NB4 (cell line): Measurements from ENCODE around the gene GALNT2.

Source experiments
- DNase-seq: peaks from one replicate; pipeline ENCODE4 v3.0.0; 2010; ENCODE audit warnings: low read depth
- H3K4me3 ChIP-seq: one replicate; pipeline ENCODE4 v1.5.1; 2011; ENCODE audit warnings: mild to moderate bottlenecking, low read depth, low read length, moderate library complexity
- CTCF ChIP-seq: IDR thresholded peaks from one replicate; pipeline ENCODE4 v1.5.1; 2012; ENCODE audit warnings: low read depth, low read length
- MAX ChIP-seq: IDR thresholded peaks from 2 replicates; pipeline ENCODE4 v1.6.1; 2011; ENCODE audit warnings: low read depth, low read length
- MYC ChIP-seq: IDR thresholded peaks from 2 replicates; pipeline ENCODE4 v1.6.1; 2011; ENCODE audit warnings: low read depth, low read length
- POLR2A ChIP-seq: IDR thresholded peaks from 2 replicates; pipeline ENCODE4 v1.6.1; 2011; ENCODE audit warnings: mild to moderate bottlenecking; ENCODE audit not compliant: insufficient read length; ENCODE audit errors: extremely low read depth

GALNT2 gene

DNA sequence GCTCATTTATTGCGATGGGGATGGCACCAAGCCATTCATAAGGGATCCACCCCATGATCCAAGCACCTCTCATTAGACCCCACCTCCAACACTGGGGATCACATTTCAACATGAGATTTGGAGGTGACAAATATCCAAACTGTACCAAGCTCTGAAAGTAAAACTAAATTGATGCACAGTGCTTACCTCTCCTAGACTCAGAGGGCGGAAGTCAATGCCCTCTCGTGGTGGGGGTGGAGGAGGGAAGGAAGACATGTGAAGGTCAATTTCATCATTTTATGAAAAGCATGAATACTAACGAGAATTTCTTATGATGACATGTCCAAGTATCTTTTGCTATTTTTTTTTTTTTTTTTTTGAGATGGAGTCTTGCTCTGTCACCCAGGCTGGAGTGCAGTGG lies 239.1 kb downstream of the GALNT2 start:
- no peak overlapping the region for H3K4me3 ChIP-seq
- TF ChIP-seq MAX = no peak
- no peak for TF ChIP-seq MYC
- TF ChIP-seq CTCF = no peak
- no peak for TF ChIP-seq POLR2A
- no peak for DNase-seq

DNA sequence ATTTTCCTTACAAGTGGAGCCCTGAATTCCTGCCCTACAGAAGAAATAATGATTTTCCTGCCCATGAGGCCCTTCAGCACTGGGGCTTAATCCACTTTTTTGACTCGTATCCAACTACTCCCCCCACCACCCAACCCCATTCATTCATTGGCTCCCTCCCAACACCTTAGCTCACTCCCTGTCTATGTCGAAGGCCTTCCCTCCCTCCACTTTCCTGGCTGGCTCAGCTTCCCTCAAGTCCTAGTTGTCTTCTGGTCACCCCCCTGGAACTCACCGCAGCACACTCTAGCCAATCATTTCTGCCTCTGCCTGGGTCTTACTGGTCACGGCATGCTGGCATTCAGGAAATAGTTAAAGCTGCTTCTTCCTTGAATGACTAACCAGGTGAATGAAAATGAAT lies 240.2 kb downstream of the GALNT2 start:
- no peak for TF ChIP-seq CTCF
- no peak for TF ChIP-seq MYC
- TF ChIP-seq POLR2A = no peak
- TF ChIP-seq MAX = no peak
- DNase-seq = no peak
- no peak overlapping the region for H3K4me3 ChIP-seq

DNA sequence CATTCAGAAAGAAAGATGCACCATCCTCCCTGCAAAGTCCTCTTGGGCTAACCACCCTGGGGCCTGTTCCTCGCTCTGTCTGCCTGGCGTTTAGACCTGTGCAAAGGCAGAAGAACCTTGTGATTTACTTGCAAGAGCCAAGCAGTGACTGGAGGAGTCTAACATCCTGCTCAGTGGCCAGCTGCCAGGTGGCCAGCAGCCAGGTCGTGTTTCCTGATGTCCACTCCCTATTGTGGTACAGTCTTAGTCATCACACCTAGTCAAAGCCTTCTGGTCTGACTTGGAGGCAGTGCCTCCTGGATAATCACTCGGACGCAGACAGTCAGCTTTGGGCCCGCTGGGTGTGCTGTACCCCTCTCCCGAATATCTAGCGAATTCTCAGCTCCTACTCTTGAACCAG lies 241.0 kb downstream of the GALNT2 start:
- no peak for DNase-seq
- TF ChIP-seq MYC (no peak), CTCF (no peak), POLR2A (no peak), MAX (no peak)
- no peak overlapping the region for H3K4me3 ChIP-seq

DNA sequence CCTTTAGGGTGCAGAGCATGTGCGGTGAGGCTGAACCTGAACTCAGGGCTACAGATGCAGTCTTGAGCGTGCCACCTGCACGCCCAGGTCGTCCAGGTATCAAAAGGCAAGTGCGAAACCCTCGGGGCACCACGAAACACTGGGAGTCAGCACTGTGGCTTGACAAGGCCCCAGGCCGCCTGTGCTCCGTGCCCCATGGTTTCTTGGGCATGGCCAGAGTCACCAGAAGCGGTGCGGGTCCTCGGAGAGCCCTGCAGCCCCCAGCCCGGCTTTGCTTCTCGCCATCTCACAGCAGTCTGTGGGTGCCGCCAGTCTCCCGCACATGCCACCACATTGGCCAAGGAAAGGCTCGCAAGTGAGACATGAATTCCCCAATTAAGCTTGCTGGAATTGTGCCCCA lies 241.8 kb downstream of the GALNT2 start:
- TF ChIP-seq MYC = no peak
- no peak for TF ChIP-seq POLR2A
- no peak for TF ChIP-seq CTCF
- no peak for TF ChIP-seq MAX

GRCh38 chr1:230309646-230310177 lies 242.7 kb downstream of the GALNT2 start:
- H3K4me3 ChIP-seq = no peak overlapping the region
- TF ChIP-seq MAX = no peak
- TF ChIP-seq MYC = no peak
- TF ChIP-seq POLR2A = no peak
- TF ChIP-seq CTCF = no peak

More for the DNA sequence above, 241.8 kb downstream of the GALNT2 start:
- no peak overlapping the region for H3K4me3 ChIP-seq
- no peak for DNase-seq

More at GRCh38 chr1:230309646-230310177, 242.7 kb downstream of the GALNT2 start:
- no peak for DNase-seq
